ENCODE data around the gene AP3D1. TPM values are rescaled to one million over a fixed set of nuclear protein-coding genes. Genes with fewer than 3 reads are reported as not detected.

The AP3D1 gene
- total RNA-seq, 8 experiments from 2014 or later, result 59.6 to 122 (median 78.8) TPM

Other genes starting within 250 kb of the AP3D1 start
- gene ADAT3, start 246.2 kb downstream of the AP3D1 start, total RNA-seq, result 1 to 10 TPM in 5 of 8 experiments, under 1 TPM in 3; 0.50 to 3.8 (median 2.1) TPM
- gene SCAMP4, start 246.2 kb downstream of the AP3D1 start, total RNA-seq, result 10 to 100 TPM in 7 of 8 experiments, 1 to 10 TPM in 1; 8.4 to 47.8 (median 24.1) TPM
- gene CSNK1G2, start 210.4 kb downstream of the AP3D1 start, total RNA-seq, result 10 to 100 TPM; 25.6 to 68.4 (median 49.8) TPM
- gene BTBD2, start 135.9 kb downstream of the AP3D1 start, total RNA-seq, result 10 to 100 TPM; 20.3 to 92.3 (median 57.2) TPM
- 10 to 100 TPM; 33.0 to 95.2 (median 50.9) TPM for gene MKNK2, start 100.3 kb downstream of the AP3D1 start, total RNA-seq
- 10 to 100 TPM in 4 of 8 experiments, 1 to 10 TPM in 4; 7.2 to 16.3 (median 10.0) TPM for gene MOB3A, start 55.2 kb downstream of the AP3D1 start, total RNA-seq
- gene IZUMO4, start 54.7 kb downstream of the AP3D1 start, total RNA-seq, result 1 to 10 TPM; 1.6 to 4.5 (median 3.2) TPM
- gene DOT1L, start 12.4 kb upstream of the AP3D1 start, total RNA-seq, result 10 to 100 TPM in 5 of 8 experiments, 1 to 10 TPM in 3; 3.4 to 27.9 (median 13.7) TPM
- 10 to 100 TPM; 45.2 to 86.4 (median 52.2) TPM for gene PLEKHJ1, start 84.8 kb upstream of the AP3D1 start, total RNA-seq
- gene SF3A2, start 85.3 kb upstream of the AP3D1 start, total RNA-seq, result 10 to 100 TPM; 13.1 to 72.6 (median 49.9) TPM
- gene AMH, start 97.8 kb upstream of the AP3D1 start, total RNA-seq, result 1 to 10 TPM in 6 of 8 experiments, under 1 TPM in 2; 0.36 to 4.1 (median 2.0) TPM
- 1 to 10 TPM in 5 of 8 experiments, under 1 TPM in 3; 0.43 to 2.0 (median 1.1) TPM for gene JSRP1, start 104.9 kb upstream of the AP3D1 start, total RNA-seq
- gene PEAK3, start 130.6 kb upstream of the AP3D1 start, total RNA-seq, result 1 to 10 TPM in 1 of 8 experiments, under 1 TPM in 7; 0.15 to 1.3 (median 0.52) TPM
- 1 to 10 TPM in 1 of 8 experiments, under 1 TPM in 4, not detected in 3; 0.27 to 1.4 (median 0.35) TPM for gene LINGO3, start 156.6 kb upstream of the AP3D1 start, total RNA-seq
- gene LSM7, start 177.0 kb upstream of the AP3D1 start, total RNA-seq, result 100 to 1,000 TPM; 143 to 444 (median 296) TPM
- gene SPPL2B, start 177.1 kb upstream of the AP3D1 start, total RNA-seq, result 10 to 100 TPM; 22.2 to 77.9 (median 36.5) TPM
- gene TMPRSS9, start 208.7 kb upstream of the AP3D1 start, total RNA-seq, result 1 to 10 TPM in 3 of 8 experiments, under 1 TPM in 4, not detected in 1; 0.33 to 4.1 (median 0.56) TPM